ENCODE results near the gene OR4D6.
A peak's percentile ranks its signal among the peaks of the same experiment; 100 is the strongest.
"Not testable (repeated sequence)": the region's sequence is repeated elsewhere in the genome, so short reads cannot be mapped to it uniquely, and the experiment has no call there.

OR4D6 gene

DNA sequence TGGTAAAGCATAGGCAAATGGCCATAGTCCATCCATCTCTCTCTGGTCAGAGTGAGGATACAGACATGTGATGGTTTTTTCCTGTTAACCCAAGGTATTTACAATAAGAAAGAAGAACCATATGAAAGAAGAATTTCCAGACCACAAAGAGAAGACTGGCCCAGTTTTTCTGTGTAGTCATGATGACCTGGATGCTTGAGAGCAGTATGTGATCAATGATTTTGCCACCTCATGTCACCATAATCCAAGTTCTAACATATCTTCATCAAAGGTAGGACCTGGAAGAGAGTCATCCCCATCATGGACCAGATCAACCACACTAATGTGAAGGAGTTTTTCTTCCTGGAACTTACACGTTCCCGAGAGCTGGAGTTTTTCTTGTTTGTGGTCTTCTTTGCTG lies at the start of gene OR4D6:
OR4D6 (plus strand) TSS at position 301 of the 400 bp plus-strand sequence; CDS start at position 301, 0 bp downstream.
- intact Hi-C loops (cut with DNase I), result no loop called here
- no peak for DNase-seq

DNA sequence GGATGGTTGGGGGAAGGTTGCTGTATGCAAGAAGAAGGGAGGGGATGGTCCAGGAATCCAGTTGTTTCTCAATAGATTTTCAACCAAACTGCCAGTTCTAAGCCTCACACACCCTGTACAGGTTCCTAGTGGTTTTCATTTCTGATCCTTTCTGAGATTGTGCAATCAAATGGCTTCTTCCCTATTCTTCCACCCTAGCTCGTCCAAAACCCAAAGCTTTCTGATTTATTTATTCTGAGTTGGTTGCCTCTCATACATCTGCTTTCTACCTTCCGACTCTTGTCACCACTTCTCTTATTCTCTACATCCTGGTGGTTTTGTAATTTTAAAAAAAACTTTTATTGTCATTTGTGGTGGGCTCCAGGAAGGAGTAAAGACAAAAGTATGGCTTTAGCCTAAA lies 43.1 kb upstream of the OR4D6 start:
- intact Hi-C loops (cut with DNase I), result no loop called here
- no peak for DNase-seq

DNA sequence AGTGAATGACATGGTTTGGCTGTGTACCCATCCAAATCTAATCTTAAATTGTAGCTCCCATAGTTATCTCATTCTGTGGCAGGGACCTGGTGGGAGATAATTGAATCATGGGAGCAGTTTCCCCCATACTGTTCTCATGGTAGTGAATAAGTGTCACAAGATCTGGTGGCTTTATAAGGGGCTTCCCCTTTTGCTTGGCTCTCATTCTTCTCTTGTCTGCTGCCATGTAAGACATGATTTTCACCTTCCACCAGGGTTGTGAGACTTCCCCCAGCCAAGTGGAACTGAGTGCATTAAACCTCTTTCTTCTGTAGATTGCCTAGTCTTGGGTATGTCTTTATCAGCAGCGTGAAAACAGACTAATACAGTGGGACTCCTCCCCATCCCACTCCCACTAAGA lies 41.6 kb upstream of the OR4D6 start:
- DNase-seq, result no peak
- intact Hi-C loops (cut with DNase I), result no loop called here

DNA sequence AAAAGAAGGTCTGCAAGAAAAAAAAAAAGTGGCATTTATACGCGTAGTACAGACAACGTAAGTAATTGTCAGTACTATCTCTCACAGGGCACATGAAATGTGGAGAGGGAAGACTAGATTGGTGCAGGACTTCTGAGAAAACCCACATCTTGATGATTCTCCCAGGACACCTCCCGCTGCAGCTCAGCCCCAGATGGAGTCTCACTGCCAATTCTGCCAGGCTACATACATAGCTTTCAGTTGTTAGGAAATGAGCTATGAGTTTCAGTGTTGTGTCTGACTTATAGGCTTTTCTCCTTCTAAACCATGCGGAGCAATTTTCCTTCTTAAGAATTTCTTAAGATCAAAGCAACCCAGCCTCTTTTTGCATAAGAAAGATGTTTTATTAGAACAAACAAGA lies 40.1 kb upstream of the OR4D6 start:
- DNase-seq, result no peak
- intact Hi-C loops (cut with DNase I), result no loop called here

DNA sequence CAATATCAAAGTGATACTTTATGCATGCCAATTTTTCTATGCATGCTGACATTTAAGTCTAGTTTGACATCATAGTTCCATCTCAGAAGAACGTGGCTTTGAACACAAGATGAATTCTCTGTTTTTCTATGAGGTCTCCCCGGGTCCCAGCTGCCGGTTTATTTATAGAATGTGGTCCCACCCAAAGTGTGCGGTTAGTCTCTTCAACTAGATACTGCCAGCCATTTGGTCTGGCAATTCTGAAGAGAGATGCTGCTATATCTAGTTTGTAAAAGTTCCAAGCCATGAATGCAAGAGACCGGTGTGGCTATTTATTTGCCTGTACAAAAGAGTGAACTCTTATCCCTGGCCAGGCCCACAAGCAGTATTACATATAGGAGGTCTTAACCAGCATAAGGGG lies 39.7 kb upstream of the OR4D6 start:
- no peak for DNase-seq
- intact Hi-C loops (cut with DNase I), result no loop called here

DNA sequence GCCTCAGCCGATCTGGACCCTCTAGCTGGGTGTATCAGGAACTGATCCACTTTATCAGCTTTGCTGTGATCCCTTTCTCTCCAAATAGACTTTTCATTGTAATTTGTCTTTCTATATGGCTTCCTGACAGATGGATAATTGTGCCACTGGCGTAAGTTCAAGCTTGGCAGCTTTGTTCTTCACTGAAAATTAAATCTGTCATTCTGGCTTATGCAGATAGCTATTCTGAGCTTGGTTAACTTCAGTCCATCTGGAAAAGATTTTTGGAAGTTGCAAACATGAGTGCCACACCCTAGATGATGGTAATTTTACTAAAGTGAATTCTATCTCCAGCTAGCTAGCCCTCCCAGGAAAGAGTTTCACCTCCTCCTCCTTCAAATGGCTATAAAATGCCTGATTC lies 38.6 kb upstream of the OR4D6 start:
- intact Hi-C loops (cut with DNase I), result no loop called here
- DNase-seq, result no peak

DNA sequence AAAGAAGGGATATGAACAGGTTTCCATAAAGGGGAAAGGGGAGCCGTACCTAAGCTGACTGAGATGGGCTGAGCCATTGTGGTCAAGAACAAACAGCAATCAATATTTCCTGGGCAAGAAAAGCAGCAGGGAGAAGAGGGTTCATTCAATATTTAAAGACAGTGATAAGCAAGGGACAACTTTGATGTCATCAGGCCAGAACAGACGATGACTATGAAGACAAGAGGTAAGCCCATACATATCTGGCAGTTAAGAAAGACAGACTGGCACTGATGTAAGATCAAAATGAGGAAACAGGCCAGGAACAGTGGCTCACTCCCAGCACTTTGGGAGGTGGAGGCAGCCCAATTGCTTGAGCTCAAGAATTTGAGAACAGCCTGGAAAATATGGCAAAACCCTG lies 32.9 kb upstream of the OR4D6 start:
- intact Hi-C loops (cut with DNase I), result no loop called here
- no peak for DNase-seq

DNA sequence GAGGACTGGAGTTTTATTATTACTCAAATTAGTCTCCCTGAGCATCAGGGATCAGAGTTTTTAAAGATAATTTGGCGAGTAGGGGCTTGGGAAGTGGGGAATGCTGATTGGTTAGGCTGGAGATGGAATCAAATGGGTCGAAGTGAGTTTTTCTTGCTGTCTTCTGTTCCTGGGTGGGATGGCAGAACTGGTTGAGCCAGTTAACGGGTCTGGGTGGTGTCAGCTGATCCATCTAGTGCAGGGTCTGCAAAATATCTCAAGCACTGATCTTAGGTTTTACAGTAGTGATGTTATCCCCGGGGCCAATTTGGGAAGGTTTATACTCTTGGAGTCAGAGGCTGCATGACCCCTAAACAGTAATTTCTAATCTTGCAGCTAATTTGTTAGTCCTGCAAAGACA lies 31.6 kb upstream of the OR4D6 start:
- intact Hi-C loops (cut with DNase I), result no loop called here
- DNase-seq, result no peak

DNA sequence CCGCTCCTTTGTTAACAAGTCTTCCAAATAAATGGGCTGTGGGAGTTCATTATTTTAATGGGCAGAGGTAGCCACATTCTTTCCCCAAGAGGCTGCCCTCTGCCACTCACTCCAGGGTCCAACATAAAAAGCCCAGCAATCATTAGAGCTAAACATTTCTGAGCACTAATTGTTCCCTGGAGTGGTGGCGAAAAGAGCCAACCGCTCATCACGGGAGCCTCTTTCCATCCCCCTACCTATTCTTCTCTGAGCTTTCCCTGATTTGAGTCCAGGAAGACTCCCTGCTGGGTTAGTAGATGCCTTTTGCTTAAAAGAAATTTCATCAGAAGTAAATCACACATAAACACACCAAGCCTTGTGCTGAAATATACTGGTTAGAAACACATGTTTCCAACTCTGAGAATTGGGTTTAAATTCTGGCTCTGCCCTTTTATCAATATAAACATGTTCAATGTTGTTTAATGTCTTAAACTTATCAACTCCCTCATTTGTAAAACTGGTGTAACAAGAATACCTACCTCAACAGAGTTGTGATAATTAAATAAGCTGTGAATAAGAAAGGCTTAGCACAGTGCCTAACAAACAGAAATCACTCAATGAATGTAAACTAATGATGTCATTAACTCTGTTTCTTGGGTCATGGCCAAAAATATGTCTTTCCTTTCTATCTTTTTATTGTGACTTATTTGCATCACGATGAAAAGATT lies 30.2 kb upstream of the OR4D6 start, which contains the start of gene OR5A2:
OR5A2 (minus strand) TSS at position 53 of the 707 bp plus-strand sequence. CDS start 3,460 bp downstream, outside the sequence.
- DNase-seq, result no peak
- intact Hi-C loops (cut with DNase I), result no loop called here

DNA sequence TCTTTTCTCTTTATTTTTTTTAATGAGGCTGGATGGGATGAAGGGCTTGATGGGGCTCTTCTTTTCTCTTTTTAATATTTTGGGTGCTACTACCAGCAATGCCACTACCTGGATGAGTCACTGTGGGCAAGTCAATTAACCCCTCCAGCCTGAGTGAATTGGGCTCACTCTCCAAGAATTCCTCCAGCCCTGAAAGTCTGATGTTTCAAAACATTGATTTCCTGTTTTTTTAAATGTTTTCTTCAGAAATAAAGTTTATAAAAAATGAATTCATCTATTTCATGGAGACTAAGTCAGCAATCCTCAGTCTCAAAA lies 29.7 kb upstream of the OR4D6 start:
- intact Hi-C loops (cut with DNase I), result no loop called here
- no peak for DNase-seq

DNA sequence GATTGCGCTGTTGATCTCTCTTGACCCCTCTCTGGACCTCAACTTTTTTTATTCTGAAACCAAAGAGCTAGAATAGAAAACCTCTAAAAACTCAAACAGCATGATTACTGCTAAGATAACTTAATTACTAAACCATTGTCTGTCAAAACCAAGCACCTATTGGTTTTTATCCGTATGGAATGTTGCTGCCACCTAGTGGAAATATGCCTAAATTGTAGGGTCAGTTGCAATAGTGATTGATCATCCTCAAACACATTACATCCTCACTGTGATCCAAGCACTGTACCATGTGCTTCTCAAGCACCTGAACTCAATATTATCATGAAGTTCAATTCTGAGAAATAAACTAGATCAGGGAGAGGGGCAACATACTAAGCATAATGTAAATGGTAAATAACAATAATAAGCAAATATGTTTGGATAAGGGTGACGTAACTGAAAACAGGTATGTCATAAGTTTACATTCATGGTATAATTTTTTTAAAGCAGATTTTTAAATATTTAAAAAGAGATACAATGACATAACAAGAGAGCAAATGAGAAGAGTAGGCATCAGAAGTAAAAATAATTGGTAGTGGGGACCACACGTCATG lies 26.7 kb upstream of the OR4D6 start:
- DNase-seq, result peak in 12 of 42 donors; percentile 4 to 46 (median 14)
- intact Hi-C loops (cut with DNase I), result no loop called here

DNA sequence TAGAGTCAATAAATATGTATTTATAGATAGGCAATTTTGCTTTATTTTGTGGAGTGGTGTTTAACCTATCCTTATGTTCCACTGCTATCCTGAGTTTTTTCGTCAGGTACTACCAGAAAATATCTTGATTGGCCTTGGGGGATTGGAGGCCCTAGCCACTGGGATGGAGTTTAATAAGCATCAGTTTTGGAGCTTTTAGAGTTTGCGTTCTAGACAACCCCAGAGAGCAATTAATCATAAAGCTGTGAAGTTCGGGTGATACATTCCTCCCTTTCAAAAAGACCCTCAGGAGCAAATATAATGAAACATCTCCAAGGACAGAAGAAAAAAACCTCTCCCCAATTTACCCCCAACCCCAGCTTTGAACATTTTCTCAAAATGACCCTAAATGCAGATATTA lies 20.6 kb upstream of the OR4D6 start, which contains the start of gene OR5A1:
OR5A1 (plus strand) TSS at position 301 of the 400 bp plus-strand sequence. CDS start 6,700 bp downstream, outside the sequence.
- no peak for DNase-seq
- intact Hi-C loops (cut with DNase I), result no loop called here

DNA sequence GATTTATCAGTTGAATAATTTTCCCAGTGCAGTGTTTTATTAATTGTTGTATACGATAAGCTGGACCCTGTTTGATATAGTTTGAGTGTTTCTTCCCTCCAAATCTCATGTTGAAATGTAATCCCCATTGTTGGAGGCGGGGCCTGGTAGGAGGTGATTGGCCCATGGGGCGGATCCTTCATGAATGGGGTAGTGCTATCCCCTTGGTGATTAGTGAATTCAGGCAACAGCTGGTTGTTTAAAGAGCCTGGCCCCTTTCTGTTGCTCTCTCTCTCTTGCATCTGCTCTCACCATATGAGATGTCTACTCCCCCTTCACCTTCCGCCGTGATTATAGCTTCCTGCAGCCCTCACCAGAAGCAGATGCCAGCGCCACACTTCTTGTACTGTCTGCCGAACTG lies 19.0 kb upstream of the OR4D6 start:
- intact Hi-C loops (cut with DNase I), result no loop called here
- no peak for DNase-seq

DNA sequence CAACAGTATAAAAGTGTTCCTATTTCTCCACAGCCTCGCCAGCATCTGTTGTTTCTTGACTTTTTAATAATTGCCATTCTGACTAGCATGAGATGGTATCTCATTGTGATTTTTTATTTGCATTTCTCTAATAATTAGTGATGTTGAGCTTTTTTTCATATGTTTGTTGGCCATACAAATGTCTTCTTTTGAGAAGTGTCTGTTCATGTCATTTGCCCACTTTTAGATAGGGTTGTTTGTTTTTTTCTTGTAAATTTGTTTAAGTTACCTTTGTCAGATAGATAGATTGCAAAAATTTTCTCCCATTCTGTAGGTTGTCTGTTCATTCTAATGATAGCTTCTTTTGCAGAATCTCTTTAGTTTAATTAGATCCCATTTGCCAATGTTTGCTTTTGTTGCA lies 11.1 kb upstream of the OR4D6 start:
- DNase-seq; intact Hi-C loops (cut with DNase I): not testable (repeated sequence)

DNA sequence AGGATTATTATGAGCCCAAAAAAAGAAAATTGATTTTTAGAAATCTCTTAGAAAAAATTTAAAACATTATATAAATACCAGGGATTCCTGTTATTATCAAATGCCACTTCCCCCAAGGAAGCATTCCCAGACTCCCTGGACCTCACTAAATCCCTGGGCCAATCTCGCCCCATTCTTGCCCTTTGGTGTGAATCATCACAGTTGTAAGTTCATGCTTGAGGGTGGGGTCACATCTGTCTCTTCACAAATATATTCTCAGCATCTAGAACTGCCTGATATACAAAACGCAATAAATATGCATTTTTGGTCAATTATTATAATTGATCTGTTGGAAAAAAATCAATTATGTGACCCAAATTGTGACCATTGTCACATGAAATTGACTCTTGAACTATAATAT lies 8.3 kb upstream of the OR4D6 start:
- intact Hi-C loops (cut with DNase I), result no loop called here
- no peak for DNase-seq

DNA sequence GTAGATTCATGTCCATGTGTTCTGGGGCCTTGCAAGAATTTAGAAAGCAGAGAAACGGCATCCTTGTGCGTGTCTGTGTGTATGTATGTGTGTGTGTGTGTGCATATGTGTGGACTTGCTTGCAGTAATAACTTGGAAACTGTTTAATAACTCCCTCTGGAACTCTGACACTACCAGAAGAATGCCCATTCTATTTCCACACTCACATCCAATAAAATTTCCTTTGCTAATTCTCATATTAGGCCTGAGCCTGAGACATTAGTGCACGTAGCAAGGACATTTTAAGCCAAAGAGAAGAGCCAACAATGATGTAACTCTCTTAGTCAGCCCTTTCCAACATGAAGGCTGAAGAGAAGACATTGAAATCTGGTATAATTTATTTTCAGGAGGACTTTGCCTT lies 3.2 kb downstream of the OR4D6 start:
- intact Hi-C loops (cut with DNase I), result no loop called here
- no peak for DNase-seq

DNA sequence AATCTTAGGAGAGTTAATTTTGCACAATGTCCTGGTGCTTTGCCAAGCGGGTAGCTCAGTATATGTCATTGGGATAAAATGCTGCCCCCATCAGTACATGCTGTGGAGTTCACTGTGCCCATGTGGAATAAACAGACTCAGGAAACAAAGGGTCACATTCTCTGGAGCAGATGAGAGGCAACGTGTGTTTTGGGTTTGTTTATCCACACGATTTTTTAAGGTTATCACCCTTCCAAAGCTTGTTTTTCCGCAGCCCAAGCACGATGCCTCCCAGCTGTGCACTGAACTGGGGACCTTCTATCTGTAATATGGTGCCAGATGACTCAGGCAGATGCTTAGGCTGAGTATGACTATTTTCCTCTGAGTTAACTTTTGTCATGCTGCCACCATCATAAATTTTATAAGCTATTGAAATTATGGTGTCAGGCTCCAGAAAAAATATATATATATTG lies 6.5 kb downstream of the OR4D6 start:
- intact Hi-C loops (cut with DNase I), result no loop called here

DNA sequence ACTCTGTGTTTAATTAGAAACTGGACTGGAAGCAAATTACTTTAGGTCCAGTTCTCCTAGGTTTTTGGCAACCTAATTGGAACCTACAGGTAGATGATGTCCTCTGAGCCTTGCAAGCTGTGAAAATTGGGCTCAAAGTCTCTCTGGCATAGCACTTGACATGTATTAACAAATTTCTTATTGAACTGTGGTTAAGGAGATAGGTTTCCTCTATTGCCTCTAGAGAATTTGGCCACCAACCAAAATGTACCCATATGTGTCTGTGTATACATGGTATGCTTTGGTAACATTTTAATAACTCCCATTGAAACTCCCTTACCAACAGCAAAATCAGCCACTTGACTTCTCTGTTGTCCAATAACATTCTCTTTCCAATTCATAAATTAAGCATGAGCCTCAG lies 16.3 kb downstream of the OR4D6 start, which contains the start of gene OR4D10:
OR4D10 (plus strand) TSS at position 301 of the 400 bp plus-strand sequence. CDS start 4,115 bp downstream, outside the sequence.
- no peak for DNase-seq
- intact Hi-C loops (cut with DNase I), result no loop called here

More for the DNA sequence above, 6.5 kb downstream of the OR4D6 start:
- no peak for DNase-seq

DNA sequence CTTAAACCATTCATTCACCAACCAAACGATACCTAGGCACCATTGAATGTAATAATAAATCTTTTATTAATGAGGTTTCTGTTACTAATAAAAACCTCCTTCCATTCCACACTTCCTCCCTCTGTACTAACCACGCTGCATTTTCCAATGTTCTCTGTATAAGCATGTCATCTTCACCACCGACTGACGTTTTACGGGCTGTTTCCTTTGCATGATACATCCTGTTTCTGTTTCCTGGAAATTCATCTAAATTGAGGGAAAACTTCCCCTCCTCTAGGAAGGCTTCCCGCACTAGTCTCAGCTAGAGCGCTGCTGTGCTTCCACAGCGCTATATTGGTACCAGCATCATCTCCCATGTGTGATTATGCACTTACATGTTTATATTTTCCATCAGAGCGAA lies 18.4 kb downstream of the OR4D6 start:
- intact Hi-C loops (cut with DNase I), result no loop called here
- no peak for DNase-seq

DNA sequence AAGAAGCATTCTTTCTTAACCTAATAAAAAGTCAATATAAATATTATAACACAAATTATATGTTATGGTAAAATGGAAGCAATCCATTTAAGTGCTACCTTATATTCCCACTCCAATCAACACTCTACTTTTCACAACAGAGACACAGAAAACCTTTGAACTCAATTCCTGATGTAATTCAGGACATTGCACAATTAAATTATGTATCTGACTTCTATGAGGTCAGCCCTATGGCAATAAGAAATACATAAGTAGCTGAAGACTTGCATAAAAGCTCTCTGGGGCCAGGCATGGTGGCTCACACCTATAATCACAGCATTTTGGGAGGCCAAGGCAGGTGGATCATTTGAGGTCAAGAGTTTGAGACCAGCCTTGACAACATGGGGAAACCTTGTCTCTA lies 23.1 kb downstream of the OR4D6 start:
- intact Hi-C loops (cut with DNase I), result no loop called here
- no peak for DNase-seq

DNA sequence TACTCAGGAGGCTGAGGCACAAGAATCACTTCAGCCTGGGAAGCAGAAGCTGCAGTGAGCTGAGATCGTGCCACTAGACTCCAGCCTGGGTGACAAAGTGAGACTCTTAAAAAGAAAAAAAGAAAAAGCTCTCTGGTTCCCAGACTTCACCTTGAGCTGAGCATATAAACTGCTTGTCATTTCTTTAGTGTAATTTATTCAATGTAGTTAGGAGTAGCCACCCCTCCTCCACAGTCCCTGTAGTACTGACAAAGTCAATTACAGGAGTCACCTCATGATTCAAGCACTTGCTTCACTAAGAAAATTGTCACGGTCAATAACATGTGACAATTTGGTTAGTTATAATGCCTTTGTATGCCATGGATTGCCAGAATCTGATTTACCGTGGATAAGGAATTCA lies 23.6 kb downstream of the OR4D6 start:
- DNase-seq, result no peak
- intact Hi-C loops (cut with DNase I), result no loop called here

Data from head of caudate nucleus (tissue), 42 donors.